Astrocyte (in vitro differentiated cells and primary cell): ENCODE measurements around the gene SLC5A8. TPM values are rescaled to one million over a fixed set of nuclear protein-coding genes. Genes with fewer than 3 reads are reported as not detected.
A peak's percentile ranks its signal among the peaks of the same experiment; 100 is the strongest.

Experiments used
- DNase-seq: peaks from one replicate; pipeline ENCODE4 v3.0.0-alpha.2; 2010; ENCODE audit warnings: low read depth
- FAIRE-seq: peaks from 2 replicates; lab custom pipeline; 2011; peaks lifted over from hg19 to GRCh38; lab: Jason Lieb, UNC
- H2AFZ ChIP-seq: 2 replicates; pipeline ENCODE4 v1.6.0; 2012; ENCODE audit warnings: low read depth, low read length, inconsistent platforms
- H3K27ac ChIP-seq: 2 replicates; pipeline ENCODE4 v1.5.1; 2011; ENCODE audit warnings: low read depth, low read length, inconsistent platforms
- H3K27me3 ChIP-seq: 2 replicates; pipeline ENCODE4 v1.6.0; 2011; ENCODE audit warnings: low read length, inconsistent platforms; ENCODE audit not compliant: insufficient read depth
- H3K36me3 ChIP-seq: 2 replicates; pipeline ENCODE4 v1.5.1; 2011; ENCODE audit warnings: low read length, inconsistent platforms; ENCODE audit not compliant: insufficient read depth
- H3K4me1 ChIP-seq: 2 replicates; pipeline ENCODE4 v1.5.1; 2011; ENCODE audit warnings: low read length, inconsistent platforms; ENCODE audit not compliant: insufficient read depth
- H3K4me2 ChIP-seq: 2 replicates; pipeline ENCODE4 v1.6.0; 2012; ENCODE audit warnings: low read length, inconsistent platforms
- H3K4me3 ChIP-seq: 2 replicates; pipeline ENCODE4 v1.5.1; 2011; ENCODE audit warnings: low read depth, mild to moderate bottlenecking, low read length, inconsistent platforms; ENCODE audit not compliant: insufficient read depth
- H3K79me2 ChIP-seq: 2 replicates; pipeline ENCODE4 v1.6.0; 2012; ENCODE audit warnings: mild to moderate bottlenecking, low read length, inconsistent platforms; ENCODE audit not compliant: insufficient read depth
- H3K9ac ChIP-seq: 2 replicates; pipeline ENCODE4 v1.6.0; 2012; ENCODE audit warnings: mild to moderate bottlenecking, low read length, inconsistent platforms
- H3K9me3 ChIP-seq: 2 replicates; pipeline ENCODE4 v1.5.1; 2012; ENCODE audit warnings: low read depth, mild to moderate bottlenecking, low read length, inconsistent platforms; ENCODE audit not compliant: insufficient read depth
- H4K20me1 ChIP-seq: 2 replicates; pipeline ENCODE4 v1.6.0; 2012; ENCODE audit warnings: low read length, inconsistent platforms; ENCODE audit not compliant: insufficient read depth
- H3K27ac Mint-ChIP-seq: one replicate; pipeline ENCODE4 v1.8.0; 2021; ENCODE audit warnings: mild to moderate bottlenecking, mixed read lengths; ENCODE audit not compliant: unreplicated experiment
- H3K27me3 Mint-ChIP-seq: one replicate; pipeline ENCODE4 v1.8.0; 2021; ENCODE audit warnings: low read depth, mixed read lengths; ENCODE audit not compliant: unreplicated experiment
- H3K36me3 Mint-ChIP-seq: one replicate; pipeline ENCODE4 v1.8.0; 2021; ENCODE audit warnings: low read depth, mixed read lengths; ENCODE audit not compliant: unreplicated experiment
- H3K4me1 Mint-ChIP-seq: one replicate; pipeline ENCODE4 v1.8.0; 2021; ENCODE audit warnings: low read depth, mixed read lengths; ENCODE audit not compliant: unreplicated experiment
- H3K4me3 Mint-ChIP-seq: one replicate; pipeline ENCODE4 v1.8.0; 2021; ENCODE audit warnings: mild to moderate bottlenecking, moderate library complexity, mixed read lengths; ENCODE audit not compliant: unreplicated experiment
- H3K9me3 Mint-ChIP-seq: one replicate; pipeline ENCODE4 v1.8.0; 2021; ENCODE audit warnings: mild to moderate bottlenecking, mixed read lengths; ENCODE audit not compliant: unreplicated experiment
- CTCF ChIP-seq: IDR thresholded peaks from 2 replicates; pipeline ENCODE4 v1.5.1; 2011; ENCODE audit warnings: low read depth, mild to moderate bottlenecking, inconsistent platforms, low read length, moderate library complexity; ENCODE audit not compliant: insufficient read depth
- EZH2 ChIP-seq: IDR thresholded peaks from 2 replicates; pipeline ENCODE4 v1.6.1; 2012; ENCODE audit warnings: mild to moderate bottlenecking, low read length, inconsistent platforms; ENCODE audit not compliant: insufficient read depth
- total RNA-seq: library from RNA; stranded (reverse); gene quantifications from 2 replicates; pipeline ENCODE4 v1.2.1, GENCODE V29; 2021

The SLC5A8 gene
- total RNA-seq, 1 donor from 2014 or later = not detected

GRCh38 chr12:101186291-101186690, 23.7 kb downstream of the SLC5A8 start:
- no peak overlapping the region for H3K4me3 ChIP-seq
- no peaks in the 10 kb centered on the region for H3K27me3 ChIP-seq
- Mint-ChIP-seq H3K27me3 (no peaks in the 10 kb centered on the region), H3K36me3 (no peaks in the 10 kb centered on the region), H3K9me3 (no peaks in the 10 kb centered on the region), H3K4me1 (no peaks in the 10 kb centered on the region), H3K4me3 (no peak overlapping the region), H3K27ac (no peak overlapping the region)
- H3K27ac ChIP-seq = no peak overlapping the region
- no peaks in the 10 kb centered on the region for H3K9me3 ChIP-seq
- H3K36me3 ChIP-seq = no peaks in the 10 kb centered on the region
- no peak for TF ChIP-seq CTCF
- no peak for TF ChIP-seq EZH2
- H3K79me2 ChIP-seq = no peaks in the 10 kb centered on the region
- H4K20me1 ChIP-seq = no peaks in the 10 kb centered on the region
- H3K4me1 ChIP-seq = no peaks in the 10 kb centered on the region
- DNase-seq (no peak), FAIRE-seq (no peak)
- no peak overlapping the region for H3K4me2 ChIP-seq
- no peak overlapping the region for H3K9ac ChIP-seq
- H2AFZ ChIP-seq = no peak overlapping the region

GRCh38 chr12:101181776-101182175, 28.3 kb downstream of the SLC5A8 start:
- H3K4me3 Mint-ChIP-seq = no peak overlapping the region
- no peak overlapping the region for H3K4me3 ChIP-seq
- no peak overlapping the region for H3K27ac Mint-ChIP-seq
- H3K27me3 Mint-ChIP-seq = no peaks in the 10 kb centered on the region
- H3K9ac ChIP-seq = no peak overlapping the region
- no peaks in the 10 kb centered on the region for H3K4me1 ChIP-seq
- no peaks in the 10 kb centered on the region for H3K27me3 ChIP-seq
- H2AFZ ChIP-seq = no peak overlapping the region
- no peaks in the 10 kb centered on the region for H3K9me3 ChIP-seq
- FAIRE-seq (no peak), DNase-seq (peak; percentile 71)
- no peak overlapping the region for H3K4me2 ChIP-seq
- H3K36me3 Mint-ChIP-seq = no peaks in the 10 kb centered on the region
- no peaks in the 10 kb centered on the region for H3K79me2 ChIP-seq
- no peaks in the 10 kb centered on the region for H3K36me3 ChIP-seq
- no peaks in the 10 kb centered on the region for H3K4me1 Mint-ChIP-seq
- no peak overlapping the region for H3K27ac ChIP-seq
- no peaks in the 10 kb centered on the region for H3K9me3 Mint-ChIP-seq
- TF ChIP-seq EZH2 (no peak), CTCF (no peak)
- H4K20me1 ChIP-seq = no peaks in the 10 kb centered on the region

- Mint-ChIP-seq H3K4me3 (no peak overlapping the region), H3K36me3 (peaks cover 1% of the 10 kb centered on the region), H3K4me1 (no peaks in the 10 kb centered on the region), H3K27me3 (peaks cover 10% of the 10 kb centered on the region), H3K27ac (no peak overlapping the region), H3K9me3 (no peaks in the 10 kb centered on the region)
- H3K4me1 ChIP-seq = no peaks in the 10 kb centered on the region
- no peaks in the 10 kb centered on the region for H3K36me3 ChIP-seq
- H3K4me2 ChIP-seq = no peak overlapping the region
- no peak overlapping the region for H3K27ac ChIP-seq
- DNase-seq (no peak), FAIRE-seq (no peak)
- no peaks in the 10 kb centered on the region for H3K9me3 ChIP-seq
- TF ChIP-seq EZH2 (no peak), CTCF (no peak)
- no peaks in the 10 kb centered on the region for H3K27me3 ChIP-seq
- H4K20me1 ChIP-seq = no peaks in the 10 kb centered on the region
- H3K9ac ChIP-seq = no peak overlapping the region
- no peaks in the 10 kb centered on the region for H3K79me2 ChIP-seq
- no peak overlapping the region for H2AFZ ChIP-seq
- H3K4me3 ChIP-seq = no peak overlapping the region
Observed at GRCh38 chr12:101174541-101174940, 35.5 kb downstream of the SLC5A8 start.
